ENCODE data around the gene SIM2.

Gene SIM2

GRCh38 chr21:36672737-36673136, 26.2 kb upstream of the SIM2 start:
- no peak for TF ChIP-seq CTCF (IDR thresholded peaks at IDR 0.05; ENCODE audit: low read depth, low read length)

GRCh38 chr21:36676039-36676950, 22.6 kb upstream of the SIM2 start:
- TF ChIP-seq CTCF (IDR thresholded peaks at IDR 0.05; ENCODE audit: low read depth, low read length): no peak
- H3K4me3 ChIP-seq (ENCODE audit: low read depth, low read length): no peak overlapping the region

More at GRCh38 chr21:36672737-36673136, 26.2 kb upstream of the SIM2 start:
- H3K4me3 ChIP-seq (ENCODE audit: low read depth, low read length): no peak overlapping the region

- no peak overlapping the region for H3K4me3 ChIP-seq (ENCODE audit: low read depth, low read length)
- TF ChIP-seq CTCF (IDR thresholded peaks at IDR 0.05; ENCODE audit: low read depth, low read length): no peak
Measured at GRCh38 chr21:36677443-36677842, 21.5 kb upstream of the SIM2 start.

- no peak for TF ChIP-seq CTCF (IDR thresholded peaks at IDR 0.05; ENCODE audit: low read depth, low read length)
Measured at GRCh38 chr21:36678538-36678937, 20.4 kb upstream of the SIM2 start.

GRCh38 chr21:36681117-36681631, 17.7 kb upstream of the SIM2 start:
- TF ChIP-seq CTCF (IDR thresholded peaks at IDR 0.05; ENCODE audit: low read depth, low read length): no peak

More at GRCh38 chr21:36678538-36678937, 20.4 kb upstream of the SIM2 start:
- no peak overlapping the region for H3K4me3 ChIP-seq (ENCODE audit: low read depth, low read length)

GRCh38 chr21:36684957-36685714, 13.8 kb upstream of the SIM2 start:
- no peak for TF ChIP-seq CTCF (IDR thresholded peaks at IDR 0.05; ENCODE audit: low read depth, low read length)
- H3K4me3 ChIP-seq (ENCODE audit: low read depth, low read length): no peak overlapping the region

More at GRCh38 chr21:36681117-36681631, 17.7 kb upstream of the SIM2 start:
- no peak overlapping the region for H3K4me3 ChIP-seq (ENCODE audit: low read depth, low read length)
